GM19463 (cell line): ENCODE results near the gene PLAAT4.

ENCODE experiments used
- ATAC-seq: cut with Tn5 transposase; IDR thresholded peaks from one replicate; pipeline ENCODE4 v1.9.1; 2021; ENCODE audit warnings: mild to moderate bottlenecking, moderate library complexity; ENCODE audit not compliant: unreplicated experiment

The PLAAT4 gene

GRCh38 chr11:63536669-63537292 lies at the start of gene PLAAT4:
PLAAT4 (plus strand) TSS chr11:63536808; CDS start chr11:63536869, 61 bp downstream.
- ATAC-seq = no peak

- ATAC-seq = no peak
Measured at GRCh38 chr11:63488789-63489188, 47.8 kb upstream of the PLAAT4 start.

GRCh38 chr11:63489879-63490278 lies 46.7 kb upstream of the PLAAT4 start:
- ATAC-seq = no peak

GRCh38 chr11:63490551-63491239 lies 45.9 kb upstream of the PLAAT4 start, which contains the start of gene PLAAT5:
PLAAT5 (minus strand) TSS chr11:63491167; CDS start chr11:63491034, 133 bp downstream.
- no peak for ATAC-seq

GRCh38 chr11:63491240-63491587 lies 45.4 kb upstream of the PLAAT4 start:
- no peak for ATAC-seq

GRCh38 chr11:63491636-63492372 lies 44.8 kb upstream of the PLAAT4 start:
- no peak for ATAC-seq

- no peak for ATAC-seq
Measured at GRCh38 chr11:63492441-63492840, 44.2 kb upstream of the PLAAT4 start.

- no peak for ATAC-seq
Measured at GRCh38 chr11:63493127-63493526, 43.5 kb upstream of the PLAAT4 start.

GRCh38 chr11:63494975-63495374 lies 41.6 kb upstream of the PLAAT4 start:
- no peak for ATAC-seq

- no peak for ATAC-seq
Measured at GRCh38 chr11:63499874-63500273, 36.7 kb upstream of the PLAAT4 start.

- ATAC-seq = no peak
Measured at GRCh38 chr11:63501236-63501635, 35.4 kb upstream of the PLAAT4 start.

GRCh38 chr11:63502252-63502820 lies 34.3 kb upstream of the PLAAT4 start:
- no peak for ATAC-seq

- no peak for ATAC-seq
Measured at GRCh38 chr11:63503492-63503891, 33.1 kb upstream of the PLAAT4 start.

- no peak for ATAC-seq
Measured at GRCh38 chr11:63504054-63504453, 32.6 kb upstream of the PLAAT4 start.

GRCh38 chr11:63504933-63505586 lies 31.5 kb upstream of the PLAAT4 start:
- ATAC-seq = no peak

- ATAC-seq = no peak
Measured at GRCh38 chr11:63505857-63506528, 30.6 kb upstream of the PLAAT4 start, which contains the start of gene LGALS12. LGALS12 (plus strand) TSS chr11:63506084; CDS start chr11:63506459, 375 bp downstream.

- ATAC-seq = no peak
Measured at GRCh38 chr11:63506876-63507275, 29.7 kb upstream of the PLAAT4 start.

GRCh38 chr11:63507511-63507910 lies 29.1 kb upstream of the PLAAT4 start:
- ATAC-seq = no peak

- no peak for ATAC-seq
Measured at GRCh38 chr11:63508009-63508408, 28.6 kb upstream of the PLAAT4 start.

GRCh38 chr11:63508745-63509144 lies 27.9 kb upstream of the PLAAT4 start:
- no peak for ATAC-seq
